Activated CD4-positive, alpha-beta memory T cell treated with anti-CD3 and anti-CD28 coated beads, Interleukin-2, amount 10 ng/mL, durations not matched to agents 7 days and 5 days (primary cell): ENCODE measurements around the gene MCF2L2. TPM values are rescaled to one million over a fixed set of nuclear protein-coding genes. Genes with fewer than 3 reads are reported as not detected.
"Not testable (repeated sequence)": the region's sequence is repeated elsewhere in the genome, so short reads cannot be mapped to it uniquely, and the experiment has no call there.

Experiments used
- CTCF ChIA-PET: fragments of 350-600 bp; sonication (Branson Sonifier 250); formaldehyde crosslinking; loops from one replicate; lab custom pipeline; 2021; ENCODE audit warnings: antibody characterized with exemption, inconsistent platforms; lab: Charles Lee
- POLR2A ChIA-PET: fragments of 350-600 bp; sonication (Branson Sonifier 250); formaldehyde crosslinking; loops from one replicate; lab custom pipeline; 2021; ENCODE audit warnings: antibody characterized with exemption; lab: Charles Lee
- DNase-seq: peaks from one replicate; pipeline ENCODE4 v3.0.0-alpha.2; 2020
- H3K27ac Mint-ChIP-seq: one replicate; pipeline ENCODE4 v1.8.0; 2021; ENCODE audit warnings: mild to moderate bottlenecking, mixed read lengths
- H3K27me3 Mint-ChIP-seq: one replicate; pipeline ENCODE4 v1.8.0; 2021; ENCODE audit warnings: mixed read lengths
- H3K36me3 Mint-ChIP-seq: one replicate; pipeline ENCODE4 v1.8.0; 2021; ENCODE audit warnings: low read depth, mixed read lengths
- H3K4me1 Mint-ChIP-seq: one replicate; pipeline ENCODE4 v1.8.0; 2021; ENCODE audit warnings: mixed read lengths
- H3K4me3 Mint-ChIP-seq: one replicate; pipeline ENCODE4 v1.8.0; 2021; ENCODE audit warnings: mild to moderate bottlenecking, mixed read lengths
- H3K9me3 Mint-ChIP-seq: one replicate; pipeline ENCODE4 v1.8.0; 2021; ENCODE audit warnings: mixed read lengths
- total RNA-seq, 2 experiments: library from RNA; stranded (reverse); gene quantifications; one replicate each; pipeline ENCODE4 v1.2.3, GENCODE V29; 2021

MCF2L2 gene
- total RNA-seq, 2 experiments from 2014 or later, result 6.6 to 7.0 TPM

DNA sequence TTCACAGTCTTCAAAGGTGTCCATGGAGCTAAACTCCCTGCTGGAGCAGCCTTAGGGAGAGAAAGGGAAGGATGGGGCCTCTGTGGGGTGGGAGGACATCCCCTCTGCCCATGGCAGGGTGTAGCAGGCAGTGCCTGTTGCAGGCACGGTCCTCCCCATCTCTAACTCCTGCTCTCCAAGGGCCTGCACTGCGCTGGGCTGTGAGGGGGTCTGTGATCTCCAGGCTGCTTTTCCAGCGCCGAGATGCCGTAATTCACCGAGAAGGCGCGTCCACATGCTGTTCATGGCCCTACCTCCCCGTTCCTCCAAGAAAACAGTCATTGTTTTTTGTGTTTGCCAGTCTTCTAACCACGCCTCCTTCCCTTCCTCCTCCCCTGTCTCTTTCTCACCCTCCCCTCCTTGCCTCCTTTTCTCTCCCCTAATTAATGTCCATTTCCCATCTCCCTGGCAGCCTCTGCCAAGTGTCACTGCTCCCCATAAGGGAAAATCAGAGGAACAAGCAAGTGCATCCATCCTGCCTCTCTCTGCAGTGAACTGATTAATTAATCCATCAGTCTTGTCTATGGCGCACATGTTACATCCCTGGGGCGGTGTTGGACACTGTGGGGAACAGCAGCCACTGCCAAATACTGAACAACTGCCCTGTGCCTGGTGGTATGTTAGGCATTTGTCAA, 248.2 kb downstream of the MCF2L2 start:
- ChIA-PET POLR2A (no interaction called here), CTCF (interaction anchor here (2.4 kb wide), 1 partner anchor 57 kb away, joined by 7 read pairs; no protein-coding TSS in a partner anchor)
- Mint-ChIP-seq H3K9me3 (no peaks in the 10 kb centered on the region), H3K27ac (no peak overlapping the region), H3K36me3 (no peaks in the 10 kb centered on the region), H3K27me3 (peaks cover 28% of the 10 kb centered on the region), H3K4me3 (peak overlapping the region; percentile 6), H3K4me1 (peaks cover 12% of the 10 kb centered on the region)
- DNase-seq, result no peak

DNA sequence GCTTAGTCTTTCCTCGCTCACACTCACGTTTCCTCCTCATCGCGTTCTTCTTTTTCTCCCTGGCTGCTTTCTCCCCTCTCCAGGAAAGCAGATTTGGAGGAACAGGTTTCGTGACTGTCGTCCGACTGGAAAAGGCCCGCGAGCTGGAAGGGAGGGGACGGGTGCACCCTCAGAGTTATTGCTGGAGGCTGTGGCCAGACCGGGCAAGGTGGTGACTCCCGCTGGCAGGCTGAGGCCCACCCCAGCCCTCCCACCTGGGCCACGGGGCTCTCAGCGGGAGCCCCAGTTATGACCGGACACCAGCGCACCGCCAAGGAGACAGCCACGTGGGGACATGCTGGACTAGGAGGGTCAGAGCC, 248.9 kb downstream of the MCF2L2 start:
- DNase-seq, POLR2A ChIA-PET, H3K27ac Mint-ChIP-seq, H3K9me3 Mint-ChIP-seq, H3K36me3 Mint-ChIP-seq: not testable (repeated sequence)
- Mint-ChIP-seq H3K4me3 (peak overlapping the region; percentile 60), H3K27me3 (peaks cover 33% of the 10 kb centered on the region), H3K4me1 (peaks cover 12% of the 10 kb centered on the region)
- CTCF ChIA-PET, result interaction anchor here (1.3 to 2.4 kb wide), 3 partner anchors 15 to 206 kb away, joined by 5 to 7 read pairs (median 6); no protein-coding TSS in a partner anchor

DNA sequence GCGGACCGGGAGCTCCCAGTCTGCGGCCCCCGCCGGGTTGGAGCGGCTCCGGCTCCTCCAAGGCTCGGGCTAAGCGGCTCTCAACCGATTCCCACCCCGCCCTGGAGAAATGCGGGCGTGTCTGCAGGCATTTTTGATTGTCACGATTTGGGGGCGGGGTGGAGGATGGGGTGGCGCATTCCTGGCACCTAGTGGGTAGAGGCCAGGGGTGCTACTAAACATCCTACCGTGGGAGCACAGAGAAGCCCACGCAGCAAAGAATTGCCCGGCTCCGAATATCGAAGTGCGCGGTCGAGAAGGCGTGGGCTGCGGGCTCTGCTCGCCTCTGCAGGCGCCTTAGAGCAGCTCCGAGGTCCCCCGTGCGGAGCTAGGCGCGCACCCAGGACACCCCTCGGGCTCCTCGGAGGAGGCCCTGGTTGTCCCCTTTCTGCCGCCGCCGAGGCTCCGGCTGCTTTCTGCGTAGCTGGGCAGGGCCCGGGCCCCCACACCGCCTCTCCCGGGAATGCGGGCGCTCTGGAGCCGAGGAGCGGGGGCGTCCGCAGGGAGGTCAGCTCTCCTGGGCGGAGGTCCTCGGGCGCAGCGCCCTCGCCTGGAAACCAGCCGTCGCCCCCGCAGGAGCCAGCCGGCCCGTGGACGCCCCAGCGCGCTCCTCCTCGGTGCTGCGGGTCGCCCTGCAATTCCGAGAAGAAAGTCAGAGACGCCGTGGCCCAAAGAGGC, 249.4 kb downstream of the MCF2L2 start:
- DNase-seq, result peak; percentile 48
- H3K9me3 Mint-ChIP-seq, result no peaks in the 10 kb centered on the region
- H3K4me1 Mint-ChIP-seq, result peaks cover 12% of the 10 kb centered on the region
- no peaks in the 10 kb centered on the region for H3K36me3 Mint-ChIP-seq
- peak overlapping the region; percentile 65 for H3K4me3 Mint-ChIP-seq
- peaks cover 33% of the 10 kb centered on the region for H3K27me3 Mint-ChIP-seq
- ChIA-PET POLR2A (interaction anchor here (0.6 kb wide), 1 partner anchor 258 kb away, joined by 3 read pairs; no protein-coding TSS in a partner anchor), CTCF (interaction anchor here (0.7 to 2.4 kb wide), 6 partner anchors 13 to 206 kb away, joined by 3 to 7 read pairs (median 4); no protein-coding TSS in a partner anchor)
- H3K27ac Mint-ChIP-seq, result no peak overlapping the region

DNA sequence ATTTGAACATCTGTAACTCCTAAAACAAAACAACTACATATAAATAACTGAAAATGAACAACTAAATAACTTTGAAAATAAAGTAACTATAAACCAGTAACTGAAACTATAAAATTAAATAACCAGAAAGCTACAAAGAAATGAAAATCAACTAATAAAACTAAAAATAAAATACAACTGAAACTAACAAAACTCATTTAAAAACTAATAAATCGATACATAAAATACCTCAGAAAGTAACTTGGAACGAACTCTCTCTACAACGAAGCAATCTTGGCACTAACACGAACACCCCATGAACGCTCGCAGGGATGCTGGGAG, 249.9 kb downstream of the MCF2L2 start:
- H3K4me3 Mint-ChIP-seq, result peak overlapping the region; percentile 65
- H3K27ac Mint-ChIP-seq, result no peak overlapping the region
- H3K4me1 Mint-ChIP-seq, result peaks cover 12% of the 10 kb centered on the region
- POLR2A ChIA-PET, result interaction anchor here (0.6 kb wide), 1 partner anchor 259 kb away, joined by 3 read pairs; no protein-coding TSS in a partner anchor
- no peak for DNase-seq
- peaks cover 35% of the 10 kb centered on the region for H3K27me3 Mint-ChIP-seq
- H3K36me3 Mint-ChIP-seq, result no peaks in the 10 kb centered on the region
- CTCF ChIA-PET, result interaction anchor here (0.7 to 2.4 kb wide), 6 partner anchors 13 to 207 kb away, joined by 3 to 7 read pairs (median 4); no protein-coding TSS in a partner anchor
- H3K9me3 Mint-ChIP-seq, result no peaks in the 10 kb centered on the region

DNA sequence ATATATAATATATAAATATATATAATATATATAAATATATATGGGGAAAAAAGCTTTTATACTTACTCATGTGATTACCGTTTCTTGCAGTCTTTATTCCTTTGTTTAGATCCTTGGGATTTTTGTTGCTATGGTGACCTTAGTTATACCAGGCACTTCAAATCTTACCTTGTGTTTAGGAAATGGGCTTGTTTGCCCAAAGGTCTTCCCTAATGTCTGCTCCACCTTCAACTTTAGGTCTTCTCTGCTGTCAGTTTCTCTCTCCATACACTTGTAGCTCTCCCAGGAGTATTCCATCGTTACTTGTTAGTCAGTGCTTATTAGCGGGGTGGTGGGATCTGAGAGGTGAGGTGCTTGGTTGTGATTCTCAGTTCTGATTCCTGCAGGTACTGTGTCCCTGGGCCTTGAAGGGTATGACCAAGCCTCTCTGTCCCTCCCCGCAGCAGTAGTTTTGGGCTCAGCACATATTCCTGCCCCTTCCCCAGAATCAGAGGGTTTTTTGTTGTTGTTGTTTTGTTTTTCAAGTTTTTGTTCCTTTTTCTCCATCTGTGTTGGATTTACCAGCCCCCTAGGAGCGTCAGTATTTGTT, 256.3 kb downstream of the MCF2L2 start:
- H3K4me3 Mint-ChIP-seq, result no peak overlapping the region
- no peaks in the 10 kb centered on the region for H3K4me1 Mint-ChIP-seq
- peaks cover 32% of the 10 kb centered on the region for H3K27me3 Mint-ChIP-seq
- ChIA-PET POLR2A (no interaction called here), CTCF (no interaction called here)
- H3K36me3 Mint-ChIP-seq, result no peaks in the 10 kb centered on the region
- DNase-seq, result no peak
- no peak overlapping the region for H3K27ac Mint-ChIP-seq
- H3K9me3 Mint-ChIP-seq, result no peaks in the 10 kb centered on the region

DNA sequence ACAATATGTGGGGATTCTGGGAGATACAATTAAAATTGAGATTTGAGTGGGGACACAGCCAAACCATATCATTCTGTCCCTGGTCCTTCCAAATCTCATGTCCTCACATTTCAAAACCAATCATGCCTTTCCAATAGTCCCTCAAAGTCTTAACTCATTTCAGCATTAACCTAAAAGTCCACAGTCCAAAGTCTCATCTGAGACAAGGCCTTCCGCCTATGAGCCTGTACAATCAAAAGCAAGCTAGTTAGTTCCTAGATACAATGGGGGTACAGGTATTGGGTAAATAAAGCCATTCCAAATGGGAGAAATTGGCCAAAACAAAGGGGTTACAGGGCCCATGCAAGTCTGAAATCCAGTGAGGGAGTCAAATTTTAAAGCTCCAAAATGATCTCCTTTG, 260.4 kb downstream of the MCF2L2 start:
- H3K4me1 Mint-ChIP-seq, H3K4me3 Mint-ChIP-seq, H3K9me3 Mint-ChIP-seq, H3K36me3 Mint-ChIP-seq, POLR2A ChIA-PET, H3K27ac Mint-ChIP-seq, DNase-seq: not testable (repeated sequence)
- H3K27me3 Mint-ChIP-seq, result peaks cover 16% of the 10 kb centered on the region
- CTCF ChIA-PET, result interaction anchor here (1.0 kb wide), 1 partner anchor 214 kb away, joined by 3 read pairs; no protein-coding TSS in a partner anchor

DNA sequence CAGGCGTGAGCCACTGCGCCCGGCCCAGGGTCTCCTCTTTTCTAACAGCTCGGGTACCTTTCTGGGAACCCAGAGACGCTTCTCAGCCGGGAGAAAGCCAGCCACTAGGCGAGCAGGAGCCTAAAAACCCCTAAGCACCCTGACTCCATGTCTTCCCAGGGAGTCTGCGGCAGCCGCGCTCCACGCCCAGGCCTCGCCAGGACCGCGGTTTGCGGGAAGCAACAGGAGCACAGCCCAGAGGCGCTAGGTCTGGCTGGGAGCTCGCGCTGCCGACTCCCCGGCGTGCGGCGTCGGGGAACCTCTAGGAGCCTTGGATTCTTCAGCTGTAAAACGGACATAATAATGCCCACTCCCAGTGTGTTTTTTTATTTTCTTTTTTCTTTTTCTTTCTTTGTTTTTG, 264.9 kb downstream of the MCF2L2 start:
- Mint-ChIP-seq H3K4me1 (peaks cover 31% of the 10 kb centered on the region), H3K27me3 (peaks cover 8% of the 10 kb centered on the region), H3K4me3 (peak overlapping the region; percentile 87), H3K9me3 (no peaks in the 10 kb centered on the region), H3K36me3 (peaks cover 3% of the 10 kb centered on the region), H3K27ac (no peak overlapping the region)
- POLR2A ChIA-PET, result interaction anchor here (2.2 kb wide), 1 partner anchor 10 kb away, joined by 8 read pairs; no protein-coding TSS in a partner anchor
- CTCF ChIA-PET, result interaction anchor here (0.9 kb wide), 1 partner anchor 235 kb away, joined by 3 read pairs; no protein-coding TSS in a partner anchor
- DNase-seq, result no peak

DNA sequence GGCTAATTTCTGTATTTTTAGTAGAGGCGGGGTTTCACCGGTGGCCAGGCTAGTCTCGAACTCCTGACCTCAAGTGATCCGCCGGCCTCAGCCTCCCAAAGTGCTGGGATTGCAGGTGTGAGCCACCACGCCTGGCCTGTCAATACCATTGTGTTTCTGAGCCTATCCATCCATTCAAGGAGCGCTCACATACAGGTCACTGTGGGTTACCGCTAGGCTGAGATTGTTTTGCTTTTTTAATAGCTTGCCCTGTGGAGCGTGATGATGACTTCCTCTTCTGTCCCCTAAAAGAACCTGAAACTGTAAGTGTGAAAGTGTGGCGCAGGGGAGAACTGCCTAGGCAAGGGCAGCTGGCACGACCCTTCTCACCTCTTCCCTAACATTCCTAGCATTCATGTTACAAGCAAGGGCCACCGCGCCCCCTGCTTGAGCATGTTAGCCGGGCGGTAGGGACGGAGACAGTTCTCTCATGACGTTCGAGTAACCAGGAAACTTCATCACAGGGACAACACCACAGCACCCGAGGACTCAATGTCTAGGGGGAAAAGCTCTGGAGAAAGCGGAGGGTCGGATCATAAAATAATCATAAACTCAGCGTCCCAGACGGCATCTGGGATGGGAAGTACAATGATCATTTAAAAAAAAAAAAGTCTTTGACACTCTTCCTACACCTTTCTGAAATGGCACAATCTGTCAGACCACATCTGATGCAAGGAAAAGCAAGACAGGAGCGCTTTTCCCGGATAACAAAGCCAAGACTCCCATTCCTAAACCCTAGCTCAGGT, 266.7 kb downstream of the MCF2L2 start:
- no peaks in the 10 kb centered on the region for H3K9me3 Mint-ChIP-seq

DNA sequence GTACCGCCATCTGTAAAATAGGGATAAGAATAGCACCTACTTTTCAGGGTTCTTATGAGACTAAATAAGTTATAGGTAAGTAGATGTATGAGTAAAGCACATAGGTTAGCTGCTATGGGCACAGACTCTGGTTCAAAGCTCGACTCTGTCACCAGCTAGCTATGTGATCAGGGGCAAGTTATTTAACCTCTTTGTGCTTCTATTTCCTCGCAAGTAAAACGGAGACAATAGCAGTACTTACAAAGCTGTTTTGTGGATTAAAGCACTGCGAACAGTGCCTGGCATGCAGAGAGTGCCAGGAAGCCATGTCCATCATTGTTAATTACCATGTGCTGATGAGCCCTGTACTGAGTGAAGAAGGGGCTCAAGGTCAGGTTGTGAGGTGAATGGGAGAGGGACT, 267.8 kb downstream of the MCF2L2 start:
- ChIA-PET POLR2A (no interaction called here), CTCF (interaction anchor here (1.2 kb wide), 1 partner anchor 270 kb away, joined by 3 read pairs; no protein-coding TSS in a partner anchor)
- Mint-ChIP-seq H3K4me1 (peaks cover 33% of the 10 kb centered on the region), H3K27me3 (peaks cover 2% of the 10 kb centered on the region), H3K9me3 (no peaks in the 10 kb centered on the region), H3K36me3 (peaks cover 12% of the 10 kb centered on the region), H3K27ac (no peak overlapping the region), H3K4me3 (peak overlapping the region; percentile 27)
- DNase-seq, result no peak

More for the DNA sequence above, 266.7 kb downstream of the MCF2L2 start:
- Mint-ChIP-seq H3K4me1 (peaks cover 33% of the 10 kb centered on the region), H3K4me3 (peak overlapping the region; percentile 87), H3K36me3 (peaks cover 9% of the 10 kb centered on the region), H3K27me3 (peaks cover 2% of the 10 kb centered on the region), H3K27ac (no peak overlapping the region)
- CTCF ChIA-PET, result interaction anchor here (1.0 to 1.2 kb wide), 3 partner anchors 10 to 269 kb away, joined by 3 read pairs; no protein-coding TSS in a partner anchor
- no peak for DNase-seq
- POLR2A ChIA-PET, result interaction anchor here (0.6 to 2.2 kb wide), 3 partner anchors 8 to 127 kb away, joined by 3 to 8 read pairs (median 3); no protein-coding TSS in a partner anchor

DNA sequence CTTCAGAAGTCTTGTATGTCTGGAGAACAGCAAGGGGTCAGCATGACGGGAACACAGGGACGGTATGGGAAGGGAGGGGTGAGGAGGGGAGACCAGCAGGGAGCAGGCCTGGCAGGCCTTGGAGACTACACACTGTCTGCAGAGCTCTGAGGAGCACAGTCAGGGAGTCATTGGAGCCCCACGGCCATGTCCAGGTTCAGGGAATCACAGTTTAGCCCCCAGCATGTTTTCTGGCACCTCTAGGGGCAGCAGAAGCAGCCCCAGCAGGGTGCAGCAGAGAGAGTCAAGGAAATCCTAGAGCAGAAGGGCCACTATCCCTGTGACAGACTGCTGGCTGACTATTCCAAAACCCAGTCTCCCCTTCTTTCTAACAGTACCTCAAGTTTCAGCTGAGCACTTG, 269.1 kb downstream of the MCF2L2 start:
- Mint-ChIP-seq H3K4me3 (no peak overlapping the region), H3K27me3 (no peaks in the 10 kb centered on the region), H3K27ac (no peak overlapping the region), H3K9me3 (no peaks in the 10 kb centered on the region), H3K4me1 (peaks cover 33% of the 10 kb centered on the region), H3K36me3 (peaks cover 12% of the 10 kb centered on the region)
- POLR2A ChIA-PET, result interaction anchor here (0.9 kb wide), 1 partner anchor 151 kb away, joined by 3 read pairs; no protein-coding TSS in a partner anchor
- DNase-seq, result no peak
- CTCF ChIA-PET, result no interaction called here

DNA sequence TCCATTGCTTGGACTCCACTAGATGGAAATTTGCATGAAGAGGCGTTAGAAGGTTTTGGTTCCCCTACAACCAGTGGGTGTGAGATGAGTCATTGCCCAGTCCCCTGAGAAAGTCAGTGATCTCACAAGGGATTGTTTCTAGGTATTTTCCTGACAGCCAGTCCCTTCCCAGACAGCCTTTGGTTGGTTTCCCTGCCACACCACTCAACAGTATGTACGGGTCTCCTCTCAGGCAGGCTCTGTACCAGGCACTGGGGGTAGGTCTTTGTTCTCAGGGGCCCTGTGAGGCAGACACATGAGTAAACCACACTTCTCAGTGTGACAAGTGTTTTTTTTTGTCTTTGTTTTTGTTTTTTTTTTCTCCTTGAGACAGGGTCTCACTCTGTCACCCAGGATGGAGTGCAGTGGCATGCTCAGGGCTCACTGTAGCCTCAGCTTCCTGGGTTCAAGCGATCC, 269.8 kb downstream of the MCF2L2 start:
- Mint-ChIP-seq H3K27me3 (no peaks in the 10 kb centered on the region), H3K36me3 (peaks cover 19% of the 10 kb centered on the region), H3K9me3 (no peaks in the 10 kb centered on the region), H3K27ac (no peak overlapping the region), H3K4me3 (no peak overlapping the region), H3K4me1 (peaks cover 32% of the 10 kb centered on the region)
- DNase-seq, result no peak
- CTCF ChIA-PET, result no interaction called here
- POLR2A ChIA-PET, result interaction anchor here (0.9 kb wide), 1 partner anchor 152 kb away, joined by 3 read pairs; no protein-coding TSS in a partner anchor

DNA sequence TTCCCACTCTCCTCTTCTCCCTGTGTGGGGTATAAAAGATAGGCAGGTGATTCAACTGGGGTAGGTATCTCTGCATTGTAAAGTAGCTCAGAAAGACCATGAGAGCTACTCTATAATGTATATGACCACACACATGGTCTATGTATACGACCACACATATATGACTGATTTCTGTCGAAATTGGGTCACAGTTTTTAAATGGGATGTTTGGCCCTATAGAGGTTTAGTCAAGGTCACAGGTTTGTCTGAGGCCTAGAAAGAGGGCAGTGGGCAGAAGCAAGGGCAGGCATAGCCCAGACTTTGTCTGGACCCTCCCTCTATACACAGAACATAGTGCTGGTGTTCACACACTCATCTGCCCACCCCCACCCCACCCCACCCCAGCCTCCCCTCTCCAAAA, 270.3 kb downstream of the MCF2L2 start:
- Mint-ChIP-seq H3K4me1 (peaks cover 32% of the 10 kb centered on the region), H3K27me3 (no peaks in the 10 kb centered on the region), H3K9me3 (no peaks in the 10 kb centered on the region), H3K36me3 (peaks cover 24% of the 10 kb centered on the region), H3K27ac (no peak overlapping the region), H3K4me3 (no peak overlapping the region)
- DNase-seq, result no peak
- CTCF ChIA-PET, result no interaction called here
- POLR2A ChIA-PET, result no interaction called here
